Suprapubic skin (tissue), 4 donors: Measurements from ENCODE around the gene CCDC14. TPM values are rescaled to one million over a fixed set of nuclear protein-coding genes. Genes with fewer than 3 reads are reported as not detected.
"Not testable (repeated sequence)": the region's sequence is repeated elsewhere in the genome, so short reads cannot be mapped to it uniquely, and the experiment has no call there.

Source experiments
- DNase-seq, 2 donors: peaks; one replicate each; pipeline ENCODE4 v3.0.0-alpha.2; 2019; ENCODE audit warnings: low spot score in 2 of 2
- H3K27ac ChIP-seq: fragments of 200-600 bp; sonication (generic); one replicate; pipeline ENCODE4 v1.5.1; 2019
- H3K27me3 ChIP-seq: fragments of 200-600 bp; sonication (generic); one replicate; pipeline ENCODE4 v1.5.1; 2019
- H3K36me3 ChIP-seq: fragments of 200-600 bp; sonication (generic); one replicate; pipeline ENCODE4 v1.5.1; 2019
- H3K4me1 ChIP-seq: fragments of 200-600 bp; sonication (generic); one replicate; pipeline ENCODE4 v1.5.1; 2019
- H3K4me3 ChIP-seq: fragments of 200-600 bp; sonication (generic); one replicate; pipeline ENCODE4 v1.5.1; 2019; ENCODE audit warnings: mild to moderate bottlenecking
- H3K9me3 ChIP-seq: fragments of 200-600 bp; sonication (generic); one replicate; pipeline ENCODE4 v1.5.1; 2019
- EP300 ChIP-seq: sonication (generic); formaldehyde crosslinking; IDR thresholded peaks from one replicate; pipeline ENCODE4 v1.6.1; 2017; ENCODE audit warnings: antibody characterized with exemption
- POLR2A ChIP-seq, 2 donors: fragments of 450-650 bp; IDR thresholded peaks; one replicate each; pipeline ENCODE4 v1.6.1; 2017; ENCODE audit warnings: antibody characterized with exemption in 2 of 2, mild to moderate bottlenecking in 2 of 2, moderate library complexity in 2 of 2
- POLR2AphosphoS5 ChIP-seq, 3 donors: sonication (generic); formaldehyde crosslinking; IDR thresholded peaks; one replicate each; pipeline ENCODE4 v1.6.1; 2017; ENCODE audit warnings: antibody characterized with exemption in 3 of 3
- WGBS: methylation state at CpG from one replicate; pipeline ENCODE4 v1.1.5; 2018; 5-methylcytosine and 5-hydroxymethylcytosine counted together
- total RNA-seq, 4 donors: library from RNA; depleted of rRNA; stranded (reverse); fragments of >200 nt; gene quantifications; one replicate each; pipeline ENCODE4 v1.1.0, GENCODE V29; 2016
- TF ChIP-seq, protein P1 (sequence below), 2 donors: fragments of 200-600 bp in 1 of 2; fragments of 450-650 bp in 1 of 2; sonication (generic) in 1 of 2; IDR thresholded peaks; one replicate each; pipeline ENCODE4 v1.5.1; 2016 to 2019; ENCODE audit warnings: antibody characterized with exemption in 2 of 2, mild to moderate bottlenecking in 1 of 2, moderate library complexity in 1 of 2

Gene CCDC14
- total RNA-seq, 4 donors from 2014 or later: 10.8 to 73.5 (median 28.0) TPM

- no peaks in the 10 kb centered on the region for H3K4me1 ChIP-seq
- no peak for DNase-seq
- H3K9me3 ChIP-seq: no peaks in the 10 kb centered on the region
- no peak overlapping the region for H3K27ac ChIP-seq
- peaks cover 10% of the 10 kb centered on the region for H3K27me3 ChIP-seq
- whole genome bisulfite sequencing: 82% methylated on average over 1 of the region's 1 CpG
- no peak for TF ChIP-seq POLR2A (IDR thresholded peaks at IDR 0.05)
- no peaks in the 10 kb centered on the region for H3K36me3 ChIP-seq
- H3K4me3 ChIP-seq: no peak overlapping the region
Observed at GRCh38 chr3:123993818-123994217, 32.8 kb upstream of the CCDC14 start.

DNA sequence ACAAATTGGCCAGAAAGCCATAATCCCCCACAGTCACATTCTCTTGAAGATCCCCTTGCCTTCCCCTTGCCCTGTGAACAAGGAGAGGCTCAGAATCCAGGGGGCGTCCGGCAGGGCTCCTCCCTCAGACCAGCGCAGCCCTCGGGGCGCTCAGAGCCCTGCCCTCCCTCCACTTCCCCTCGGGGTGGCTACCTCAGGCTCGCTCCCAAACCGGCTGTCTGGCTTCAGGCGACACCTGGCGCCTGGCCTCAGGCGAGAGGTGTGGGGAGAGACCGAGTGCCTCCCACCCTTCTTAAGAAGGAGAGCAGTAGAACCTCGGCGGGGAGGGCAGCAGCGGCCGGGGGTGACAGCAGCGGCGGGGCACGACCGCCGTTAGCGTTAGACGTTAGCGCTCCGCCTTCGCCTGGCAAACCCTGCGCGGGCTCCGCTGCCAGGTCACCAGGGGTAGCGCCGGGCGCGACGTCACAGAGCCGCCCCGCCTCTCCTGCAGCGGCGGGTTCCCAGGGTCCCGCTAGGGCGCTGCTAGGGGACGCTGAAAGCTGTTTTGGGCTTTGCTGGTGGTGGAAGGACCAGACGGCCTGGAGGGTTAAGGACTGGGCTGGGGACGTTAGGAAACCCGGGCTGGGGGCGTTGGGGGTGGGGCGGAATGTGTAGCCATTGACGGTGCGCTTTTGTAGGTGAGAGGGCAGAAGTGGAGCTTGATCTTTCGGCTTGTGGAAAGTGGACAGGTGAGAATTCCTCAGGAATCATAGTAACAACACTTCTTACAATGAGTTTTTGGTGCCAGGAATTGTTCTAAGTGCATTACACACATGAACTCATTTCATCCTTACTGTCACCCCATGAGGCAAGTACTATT is 30.9 kb upstream of the CCDC14 start, which contains the start of gene ROPN1:
Gene ROPN1 (minus strand): TSS at position 395 of the 859 bp plus-strand sequence. CDS start 11,643 bp downstream, outside the sequence.
- H3K36me3 ChIP-seq, H3K9me3 ChIP-seq, H3K27ac ChIP-seq, H3K4me3 ChIP-seq, DNase-seq, H3K4me1 ChIP-seq: not testable (repeated sequence)
- peaks cover 14% of the 10 kb centered on the region for H3K27me3 ChIP-seq
- no CpG with 5 or more reads among the region's 49 CpGs for WGBS

- Histone ChIP-seq H3K36me3 (no peaks in the 10 kb centered on the region), H3K27me3 (peaks cover 19% of the 10 kb centered on the region), H3K9me3 (no peaks in the 10 kb centered on the region), H3K4me3 (no peak overlapping the region), H3K4me1 (no peaks in the 10 kb centered on the region), H3K27ac (no peak overlapping the region)
- DNase-seq: no peak
- TF ChIP-seq, protein P1, sequence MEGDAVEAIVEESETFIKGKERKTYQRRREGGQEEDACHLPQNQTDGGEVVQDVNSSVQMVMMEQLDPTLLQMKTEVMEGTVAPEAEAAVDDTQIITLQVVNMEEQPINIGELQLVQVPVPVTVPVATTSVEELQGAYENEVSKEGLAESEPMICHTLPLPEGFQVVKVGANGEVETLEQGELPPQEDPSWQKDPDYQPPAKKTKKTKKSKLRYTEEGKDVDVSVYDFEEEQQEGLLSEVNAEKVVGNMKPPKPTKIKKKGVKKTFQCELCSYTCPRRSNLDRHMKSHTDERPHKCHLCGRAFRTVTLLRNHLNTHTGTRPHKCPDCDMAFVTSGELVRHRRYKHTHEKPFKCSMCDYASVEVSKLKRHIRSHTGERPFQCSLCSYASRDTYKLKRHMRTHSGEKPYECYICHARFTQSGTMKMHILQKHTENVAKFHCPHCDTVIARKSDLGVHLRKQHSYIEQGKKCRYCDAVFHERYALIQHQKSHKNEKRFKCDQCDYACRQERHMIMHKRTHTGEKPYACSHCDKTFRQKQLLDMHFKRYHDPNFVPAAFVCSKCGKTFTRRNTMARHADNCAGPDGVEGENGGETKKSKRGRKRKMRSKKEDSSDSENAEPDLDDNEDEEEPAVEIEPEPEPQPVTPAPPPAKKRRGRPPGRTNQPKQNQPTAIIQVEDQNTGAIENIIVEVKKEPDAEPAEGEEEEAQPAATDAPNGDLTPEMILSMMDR (IDR thresholded peaks at IDR 0.05): no peak
- TF ChIP-seq POLR2AphosphoS5 (IDR thresholded peaks at IDR 0.05) (no peak), POLR2A (IDR thresholded peaks at IDR 0.05) (no peak), EP300 (no peak)
- WGBS: 76% methylated on average over 3 of the region's 3 CpGs
Observed at GRCh38 chr3:123986427-123986826, 25.4 kb upstream of the CCDC14 start.

GRCh38 chr3:123984957-123985356 is 23.9 kb upstream of the CCDC14 start:
- Histone ChIP-seq H3K4me3 (no peak overlapping the region), H3K4me1 (peaks cover 3% of the 10 kb centered on the region), H3K9me3 (no peaks in the 10 kb centered on the region), H3K27me3 (peaks cover 27% of the 10 kb centered on the region), H3K36me3 (no peaks in the 10 kb centered on the region), H3K27ac (no peak overlapping the region)
- WGBS: 82% methylated on average over 3 of the region's 3 CpGs
- DNase-seq: no peak
- TF ChIP-seq POLR2A (IDR thresholded peaks at IDR 0.05) (no peak), EP300 (no peak), POLR2AphosphoS5 (IDR thresholded peaks at IDR 0.05) (no peak)
- TF ChIP-seq, protein P1 (IDR thresholded peaks at IDR 0.05): no peak

DNA sequence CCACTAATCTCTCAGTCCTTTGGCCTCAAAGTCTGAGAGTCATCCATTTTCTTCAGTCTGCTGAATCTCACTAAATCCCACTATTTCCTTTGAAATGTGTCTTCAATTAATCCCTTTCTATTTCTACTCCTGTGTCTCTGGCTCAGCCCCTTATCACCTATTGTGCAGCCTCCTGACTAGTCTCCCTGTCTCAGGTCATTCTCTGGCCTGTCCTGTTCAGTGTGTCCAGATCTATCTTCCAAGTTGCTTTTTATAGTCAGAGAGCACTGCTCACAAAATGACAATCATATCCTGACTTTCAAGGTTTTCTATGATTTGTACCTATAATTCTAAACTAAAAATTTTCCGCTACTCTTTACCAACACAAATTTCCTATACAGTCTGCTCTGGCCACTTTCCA is 23.3 kb upstream of the CCDC14 start:
- no peaks in the 10 kb centered on the region for H3K36me3 ChIP-seq
- 92% methylated on average over 1 of the region's 1 CpG for WGBS
- H3K27me3 ChIP-seq: peaks cover 23% of the 10 kb centered on the region
- H3K27ac ChIP-seq: no peak overlapping the region
- peaks cover 5% of the 10 kb centered on the region for H3K4me1 ChIP-seq
- no peak for TF ChIP-seq EP300
- TF ChIP-seq, protein P1 (IDR thresholded peaks at IDR 0.05): no peak
- TF ChIP-seq POLR2AphosphoS5 (IDR thresholded peaks at IDR 0.05): no peak
- no peak overlapping the region for H3K4me3 ChIP-seq
- no peaks in the 10 kb centered on the region for H3K9me3 ChIP-seq
- DNase-seq: no peak

GRCh38 chr3:123981317-123981716 is 20.3 kb upstream of the CCDC14 start:
- WGBS: 67% methylated on average over 4 of the region's 4 CpGs
- peaks cover 12% of the 10 kb centered on the region for H3K27me3 ChIP-seq
- H3K9me3 ChIP-seq, H3K27ac ChIP-seq, H3K4me1 ChIP-seq, DNase-seq, H3K36me3 ChIP-seq, H3K4me3 ChIP-seq: not testable (repeated sequence)
